WTC11 (cell line): ENCODE results near the gene IRF7. TPM values are rescaled to one million over a fixed set of nuclear protein-coding genes. Genes with fewer than 3 reads are reported as not detected.

ENCODE experiments used
- ATAC-seq: fragments of 200-7000 bp; cut with Tn5 transposase; 2 replicates; pipeline ENCODE4 v1.10.0; 2021; ENCODE audit warnings: mild to moderate bottlenecking, moderate library complexity
- CTCF ChIA-PET: fragments of 300-600 bp; sonication (Branson Sonifier 250); formaldehyde crosslinking; loops from one replicate; lab custom pipeline; 2021; ENCODE audit warnings: antibody characterized with exemption; lab: Charles Lee
- POLR2A ChIA-PET: fragments of 350-600 bp; sonication (Branson Sonifier 250); formaldehyde crosslinking; loops from one replicate; lab custom pipeline; 2021; ENCODE audit warnings: antibody characterized with exemption; lab: Charles Lee
- DNase-seq: peaks from one replicate; pipeline ENCODE4 v3.0.0; 2021; ENCODE audit warnings: low spot score
- H3K27ac Mint-ChIP-seq: 2 replicates; pipeline ENCODE4 v1.8.0; 2021; ENCODE audit warnings: mixed read lengths
- H3K27me3 Mint-ChIP-seq: 2 replicates; pipeline ENCODE4 v1.8.0; 2021; ENCODE audit warnings: low read depth, mild to moderate bottlenecking, moderate library complexity, mixed read lengths
- H3K36me3 Mint-ChIP-seq: 2 replicates; pipeline ENCODE4 v1.8.0; 2021; ENCODE audit warnings: mixed read lengths
- H3K4me1 Mint-ChIP-seq: 2 replicates; pipeline ENCODE4 v1.8.0; 2022; ENCODE audit warnings: mixed read lengths
- H3K4me3 Mint-ChIP-seq: 2 replicates; pipeline ENCODE4 v1.8.0; 2021; ENCODE audit warnings: mild to moderate bottlenecking, moderate library complexity, mixed read lengths
- H3K9me3 Mint-ChIP-seq: 2 replicates; pipeline ENCODE4 v1.8.0; 2021; ENCODE audit warnings: mixed read lengths
- ATF2 ChIP-seq: sonication (generic); formaldehyde crosslinking; IDR thresholded peaks from 2 replicates; pipeline ENCODE4 v1.8.1; 2022; ENCODE audit warnings: low read depth, missing genetic modification reagents, borderline replicate concordance
- CREB1 ChIP-seq: sonication (generic); formaldehyde crosslinking; IDR thresholded peaks from 2 replicates; pipeline ENCODE4 v1.8.0; 2023; ENCODE audit warnings: mild to moderate bottlenecking, missing genetic modification reagents
- FOXJ3 ChIP-seq: sonication (generic); formaldehyde crosslinking; IDR thresholded peaks from 2 replicates; pipeline ENCODE4 v1.9.0; 2021; ENCODE audit warnings: missing genetic modification reagents, mild to moderate bottlenecking, borderline replicate concordance
- FOXP1 ChIP-seq: sonication (generic); formaldehyde crosslinking; IDR thresholded peaks from 2 replicates; pipeline ENCODE4 v1.8.0; 2022; ENCODE audit warnings: missing genetic modification reagents, mild to moderate bottlenecking, moderate library complexity, borderline replicate concordance
- FOXP4 ChIP-seq: sonication (generic); formaldehyde crosslinking; IDR thresholded peaks from 2 replicates; pipeline ENCODE4 v1.8.0; 2022; ENCODE audit warnings: mild to moderate bottlenecking, missing genetic modification reagents
- GTF2I ChIP-seq: fragments of 250-450 bp; sonication (Bioruptor Pico); conservative IDR thresholded peaks from 2 replicates; pipeline ENCODE4 v1.4.0; 2021; ENCODE audit warnings: mild to moderate bottlenecking
- IRF1 ChIP-seq: sonication (generic); formaldehyde crosslinking; IDR thresholded peaks from 2 replicates; pipeline ENCODE4 v1.8.0; 2023; ENCODE audit warnings: missing genetic modification reagents
- MLX ChIP-seq: sonication (generic); formaldehyde crosslinking; IDR thresholded peaks from 2 replicates; pipeline ENCODE4 v1.8.1; 2023; ENCODE audit warnings: mild to moderate bottlenecking, missing genetic modification reagents, moderate library complexity
- NFATC4 ChIP-seq: fragments of 250-450 bp; sonication (Bioruptor Pico); IDR thresholded peaks from 2 replicates; pipeline ENCODE4 v1.9.0; 2021; ENCODE audit warnings: mild to moderate bottlenecking
- NR2C2 ChIP-seq: sonication (generic); formaldehyde crosslinking; IDR thresholded peaks from 2 replicates; pipeline ENCODE4 v1.8.0; 2022; ENCODE audit warnings: mild to moderate bottlenecking, missing genetic modification reagents
- PRRX2 ChIP-seq: fragments of 250-450 bp; sonication (Bioruptor Pico); IDR thresholded peaks from 2 replicates; pipeline ENCODE4 v1.8.0; 2021; ENCODE audit warnings: mild to moderate bottlenecking
- TCF7 ChIP-seq: sonication (generic); formaldehyde crosslinking; IDR thresholded peaks from 2 replicates; pipeline ENCODE4 v1.8.0; 2022; ENCODE audit warnings: mild to moderate bottlenecking, low read depth, missing genetic modification reagents, moderate library complexity
- TP53 ChIP-seq: sonication (generic); formaldehyde crosslinking; IDR thresholded peaks from 2 replicates; pipeline ENCODE4 v1.8.1; 2023; ENCODE audit warnings: mild to moderate bottlenecking, missing genetic modification reagents
- ZBTB21 ChIP-seq: sonication (generic); formaldehyde crosslinking; IDR thresholded peaks from 2 replicates; pipeline ENCODE4 v1.8.1; 2023; ENCODE audit warnings: mild to moderate bottlenecking, missing genetic modification reagents, borderline replicate concordance
- ZNF121 ChIP-seq: sonication (generic); formaldehyde crosslinking; IDR thresholded peaks from 2 replicates; pipeline ENCODE4 v1.8.0; 2023; ENCODE audit warnings: missing genetic modification reagents
- ZNF232 ChIP-seq: sonication (generic); formaldehyde crosslinking; IDR thresholded peaks from 2 replicates; pipeline ENCODE4 v1.8.0; 2022; ENCODE audit warnings: mild to moderate bottlenecking, missing genetic modification reagents
- ZNF423 ChIP-seq: fragments of 250-450 bp; sonication (Bioruptor Pico); IDR thresholded peaks from 2 replicates; pipeline ENCODE4 v2.1.2; 2022; ENCODE audit warnings: mild to moderate bottlenecking, moderate library complexity
- ZNF512 ChIP-seq: sonication (generic); formaldehyde crosslinking; IDR thresholded peaks from 2 replicates; pipeline ENCODE4 v1.8.1; 2022; ENCODE audit warnings: missing genetic modification reagents, borderline replicate concordance
- ZSCAN18 ChIP-seq: fragments of 250-450 bp; sonication (Bioruptor Pico); IDR thresholded peaks from 2 replicates; pipeline ENCODE4 v2.1.2; 2022; ENCODE audit warnings: mild to moderate bottlenecking, moderate library complexity
- total RNA-seq: library from RNA; stranded (reverse); gene quantifications from 3 replicates; pipeline ENCODE4 v1.2.3, GENCODE V29; 2021

The IRF7 gene
- total RNA-seq, 1 experiment from 2014 or later = 11.1 TPM

- no peak for TF ChIP-seq ZBTB21 (CRISPR knock-in tag)
- no peak for TF ChIP-seq FOXJ3
- TF ChIP-seq CREB1 (CRISPR knock-in tag) = no peak
- TF ChIP-seq ZSCAN18 (CRISPR knock-in tag) = no peak
- no peak for TF ChIP-seq TCF7 (CRISPR knock-in tag)
These were observed 19.4 kb downstream of the IRF7 start (continued) for GRCh38 chr11:596374-596773.

GRCh38 chr11:595400-595799 lies 20.4 kb downstream of the IRF7 start:
- H3K36me3 Mint-ChIP-seq = peaks cover 59% of the 10 kb centered on the region
- POLR2A ChIA-PET = no interaction called here
- CTCF ChIA-PET = interaction anchor here (1.2 kb wide), 1 partner anchor 41 kb away, joined by 3 read pairs; no protein-coding TSS in a partner anchor
- ATAC-seq (no peak), DNase-seq (no peak)
- TF ChIP-seq NR2C2 (CRISPR knock-in tag) (no peak), GTF2I (CRISPR knock-in tag) (no peak), TP53 (CRISPR knock-in tag) (no peak), FOXP4 (no peak), ZNF512 (CRISPR knock-in tag) (no peak), ZNF121 (CRISPR knock-in tag) (no peak), MLX (no peak), ATF2 (CRISPR knock-in tag) (no peak), FOXP1 (CRISPR knock-in tag) (no peak), PRRX2 (CRISPR knock-in tag) (no peak), NFATC4 (CRISPR knock-in tag) (no peak), ZNF232 (CRISPR knock-in tag) (no peak), IRF1 (no peak), ZNF423 (no peak)
- H3K4me1 Mint-ChIP-seq = no peaks in the 10 kb centered on the region
- H3K27me3 Mint-ChIP-seq = no peaks in the 10 kb centered on the region
- H3K4me3 Mint-ChIP-seq = no peak overlapping the region
- no peak overlapping the region for H3K27ac Mint-ChIP-seq
- no peaks in the 10 kb centered on the region for H3K9me3 Mint-ChIP-seq
